Activated CD4-positive, alpha-beta T cell treated with anti-CD3 and anti-CD28 coated beads, Interleukin-10, Interleukin-2, amounts not matched to agents 100 ng/mL and 50 ng/mL, durations not matched to agents 16 hours and 8 hours (primary cell): ENCODE data around the gene WDR5B.

ENCODE experiments used
- DNase-seq: peaks from one replicate; pipeline ENCODE4 v3.0.0-alpha.2; 2020

The WDR5B gene

GRCh38 chr3:122365073-122365472 is 50.8 kb downstream of the WDR5B start:
- DNase-seq, result peak; percentile 69

GRCh38 chr3:122364490-122364889 is 51.4 kb downstream of the WDR5B start:
- peak; percentile 34 for DNase-seq
